HTR-8/SVneo (cell line): ENCODE results near the gene USH1C.

Experiments
- DNase-seq: peaks from one replicate; pipeline ENCODE4 v3.0.0; 2011; ENCODE audit warnings: low spot score, mixed read lengths; ENCODE audit not compliant: insufficient read length
- FAIRE-seq: peaks from 2 replicates; lab custom pipeline; 2011; peaks lifted over from hg19 to GRCh38; lab: Jason Lieb, UNC

Gene USH1C

GRCh38 chr11:17544181-17544622 is at the start of gene USH1C:
Gene USH1C, minus strand, starts transcription at chr11:17544416. Its CDS starts 109 bp downstream, at chr11:17544307.
- no peak for DNase-seq
- FAIRE-seq, result no peak

GRCh38 chr11:17593466-17594245 is 49.4 kb upstream of the USH1C start:
- no peak for DNase-seq
- no peak for FAIRE-seq

- FAIRE-seq (no peak), DNase-seq (no peak)
These were observed 47.1 kb upstream of the USH1C start for GRCh38 chr11:17591293-17591692.

GRCh38 chr11:17590463-17590862 is 46.2 kb upstream of the USH1C start:
- FAIRE-seq (no peak), DNase-seq (no peak)

- no peak for FAIRE-seq
- no peak for DNase-seq
These were observed 44.5 kb upstream of the USH1C start for GRCh38 chr11:17588721-17589120.

- peak; percentile 71 for FAIRE-seq
- no peak for DNase-seq
These were observed 44.0 kb upstream of the USH1C start for GRCh38 chr11:17588166-17588565.

GRCh38 chr11:17585911-17586695 is 41.9 kb upstream of the USH1C start:
- DNase-seq (no peak), FAIRE-seq (no peak)

- DNase-seq (no peak), FAIRE-seq (no peak)
These were observed 37.5 kb upstream of the USH1C start for GRCh38 chr11:17581732-17582053.

- no peak for FAIRE-seq
- DNase-seq, result no peak
These were observed 37.0 kb upstream of the USH1C start for GRCh38 chr11:17581036-17581731.

GRCh38 chr11:17580271-17580670 is 36.1 kb upstream of the USH1C start:
- DNase-seq, result no peak
- no peak for FAIRE-seq

GRCh38 chr11:17579451-17579850 is 35.2 kb upstream of the USH1C start:
- FAIRE-seq (no peak), DNase-seq (no peak)

GRCh38 chr11:17578958-17579357 is 34.7 kb upstream of the USH1C start:
- FAIRE-seq (no peak), DNase-seq (no peak)

GRCh38 chr11:17578296-17578695 is 34.1 kb upstream of the USH1C start:
- FAIRE-seq (no peak), DNase-seq (no peak)

GRCh38 chr11:17575431-17576425 is 31.5 kb upstream of the USH1C start:
- FAIRE-seq, result no peak
- no peak for DNase-seq

- FAIRE-seq (no peak), DNase-seq (no peak)
These were observed 30.2 kb upstream of the USH1C start for GRCh38 chr11:17574141-17575091.

- FAIRE-seq (no peak), DNase-seq (no peak)
These were observed 29.3 kb upstream of the USH1C start for GRCh38 chr11:17573526-17573925.

GRCh38 chr11:17572791-17573460 is 28.7 kb upstream of the USH1C start:
- DNase-seq (no peak), FAIRE-seq (no peak)

GRCh38 chr11:17572359-17572690 is 28.1 kb upstream of the USH1C start:
- DNase-seq (no peak), FAIRE-seq (no peak)
